Right renal cortex interstitium (tissue), 3 donors: ENCODE measurements around the gene VPS45. TPM values are rescaled to one million over a fixed set of nuclear protein-coding genes. Genes with fewer than 3 reads are reported as not detected.
"Not testable (repeated sequence)": the region's sequence is repeated elsewhere in the genome, so short reads cannot be mapped to it uniquely, and the experiment has no call there.

Source experiments
- DNase-seq, 3 donors: peaks; one replicate each; pipeline ENCODE4 v3.0.0-alpha.2; 2013; ENCODE audit warnings: low read depth in 3 of 3, low spot score in 2 of 3
- polyA plus RNA-seq, 3 donors: library from polyadenylated mRNA; unstranded; fragments of 120-200 nt; gene quantifications; one replicate each; pipeline ENCODE4 v1.2.1, GENCODE V29; 2013; ENCODE audit not compliant: insufficient read length in 3 of 3

VPS45 gene, protein sequence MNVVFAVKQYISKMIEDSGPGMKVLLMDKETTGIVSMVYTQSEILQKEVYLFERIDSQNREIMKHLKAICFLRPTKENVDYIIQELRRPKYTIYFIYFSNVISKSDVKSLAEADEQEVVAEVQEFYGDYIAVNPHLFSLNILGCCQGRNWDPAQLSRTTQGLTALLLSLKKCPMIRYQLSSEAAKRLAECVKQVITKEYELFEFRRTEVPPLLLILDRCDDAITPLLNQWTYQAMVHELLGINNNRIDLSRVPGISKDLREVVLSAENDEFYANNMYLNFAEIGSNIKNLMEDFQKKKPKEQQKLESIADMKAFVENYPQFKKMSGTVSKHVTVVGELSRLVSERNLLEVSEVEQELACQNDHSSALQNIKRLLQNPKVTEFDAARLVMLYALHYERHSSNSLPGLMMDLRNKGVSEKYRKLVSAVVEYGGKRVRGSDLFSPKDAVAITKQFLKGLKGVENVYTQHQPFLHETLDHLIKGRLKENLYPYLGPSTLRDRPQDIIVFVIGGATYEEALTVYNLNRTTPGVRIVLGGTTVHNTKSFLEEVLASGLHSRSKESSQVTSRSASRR
- 10 to 100 TPM; 69.0 to 79.6 (median 76.1) TPM for polyA plus RNA-seq

DNA sequence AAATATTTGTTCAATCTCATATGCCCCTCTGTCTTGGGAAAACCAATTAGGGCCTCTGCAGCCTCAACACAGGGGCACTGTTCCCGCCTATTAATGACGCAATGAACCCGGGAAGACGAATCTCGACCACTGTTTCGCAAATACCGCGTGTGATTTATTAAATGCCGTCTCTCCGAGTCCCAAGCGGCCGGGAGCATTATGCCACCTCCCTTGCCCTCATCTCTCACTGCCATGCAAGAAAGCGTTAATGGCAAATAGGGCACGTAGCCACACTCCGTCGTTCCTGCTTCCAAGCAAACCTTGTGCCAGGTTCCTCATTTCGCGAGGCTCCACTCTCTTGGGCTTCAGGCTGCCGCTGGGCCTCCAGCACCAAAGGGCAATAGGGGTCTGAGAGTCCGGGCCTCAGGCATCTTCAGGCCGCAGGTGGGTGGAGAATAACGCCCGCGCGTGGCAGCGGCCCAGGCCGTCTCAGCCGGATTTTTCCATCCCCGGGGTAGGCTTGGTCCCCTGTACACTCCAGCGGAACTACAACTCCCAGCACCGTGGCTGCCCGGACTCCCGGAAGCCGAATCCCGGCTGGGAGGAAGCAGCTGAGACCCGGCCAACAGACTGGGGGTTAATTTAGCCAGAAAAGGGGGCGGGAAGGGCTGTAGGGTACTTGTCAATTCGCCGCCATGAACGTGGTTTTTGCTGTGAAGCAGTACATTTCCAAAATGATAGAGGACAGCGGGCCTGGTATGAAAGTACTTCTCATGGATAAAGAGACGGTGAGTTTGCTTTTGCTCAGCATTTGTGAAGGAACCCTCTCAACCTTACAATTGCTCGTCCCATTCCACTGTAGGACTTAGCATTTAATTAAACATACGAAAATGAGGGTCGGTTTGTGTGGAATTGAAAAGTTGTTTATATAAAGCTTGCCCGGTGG lies at the start of gene VPS45:
TSS of gene VPS45 (plus strand) at position 593 of the 925 bp plus-strand sequence. CDS start at position 675, 82 bp downstream.
- peak; percentile 88 to 91 (median 89) for DNase-seq

DNA sequence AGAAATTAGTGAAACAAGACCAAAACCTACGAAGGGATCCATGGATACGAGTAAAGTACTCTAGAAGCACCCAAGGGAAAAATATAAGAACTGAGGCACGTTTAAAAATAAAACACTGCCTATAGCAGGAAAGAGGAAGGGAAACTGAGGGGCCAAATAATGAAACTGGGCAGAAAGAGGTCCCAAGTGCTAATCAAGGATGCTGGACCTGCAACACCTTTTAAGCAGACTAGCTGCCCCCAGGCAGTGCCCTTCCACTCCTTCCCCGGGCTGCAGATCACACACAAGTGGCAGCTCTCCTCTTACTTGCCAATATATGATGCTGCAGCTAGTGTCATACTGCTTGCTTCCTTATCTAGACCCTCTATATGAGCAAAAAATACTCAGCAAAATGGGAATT lies 49.4 kb upstream of the VPS45 start:
- no peak for DNase-seq

DNA sequence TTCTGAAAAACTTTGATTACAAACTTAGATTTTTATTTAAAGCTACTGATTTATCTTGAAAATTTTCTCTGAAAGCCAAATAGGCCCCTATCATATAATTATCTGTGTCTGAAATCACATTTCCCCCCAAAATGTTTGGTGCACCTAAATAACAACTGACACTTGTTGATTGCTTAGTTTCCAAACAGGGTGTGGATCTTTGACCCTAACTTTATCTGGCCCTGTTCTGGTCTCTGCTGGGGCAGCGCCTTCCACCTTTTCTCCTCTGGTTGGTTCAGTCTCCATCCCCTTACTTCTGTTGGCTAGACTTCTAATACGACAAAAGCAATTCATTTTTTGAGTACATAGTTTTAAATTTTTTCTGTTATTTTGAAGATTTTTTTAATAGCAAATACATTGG lies 46.9 kb upstream of the VPS45 start:
- DNase-seq: no peak

DNA sequence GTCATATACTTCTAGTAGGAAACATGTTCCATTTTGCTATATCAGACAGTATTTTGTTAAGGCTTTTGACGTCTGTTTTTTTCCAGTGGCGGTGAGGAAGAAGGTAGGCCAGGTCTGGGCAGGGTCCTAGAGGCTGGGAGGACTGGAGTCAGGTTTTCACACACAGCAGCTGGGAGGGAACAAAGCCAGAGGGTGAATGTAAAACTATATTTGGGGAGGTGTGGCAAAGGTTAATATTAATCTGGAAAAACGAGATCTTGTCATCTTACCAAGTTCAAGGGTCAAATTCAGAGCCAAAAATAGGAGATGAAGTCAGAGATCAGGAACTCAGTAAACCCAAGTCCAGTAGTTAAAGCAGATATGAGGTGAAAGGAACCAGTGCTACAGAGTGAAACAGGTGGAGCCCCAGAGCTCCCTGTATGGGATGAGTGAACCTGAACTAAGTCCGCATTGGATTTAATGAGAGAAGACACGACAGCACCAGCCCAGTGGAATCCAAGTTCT lies 46.3 kb upstream of the VPS45 start:
- no peak for DNase-seq

DNA sequence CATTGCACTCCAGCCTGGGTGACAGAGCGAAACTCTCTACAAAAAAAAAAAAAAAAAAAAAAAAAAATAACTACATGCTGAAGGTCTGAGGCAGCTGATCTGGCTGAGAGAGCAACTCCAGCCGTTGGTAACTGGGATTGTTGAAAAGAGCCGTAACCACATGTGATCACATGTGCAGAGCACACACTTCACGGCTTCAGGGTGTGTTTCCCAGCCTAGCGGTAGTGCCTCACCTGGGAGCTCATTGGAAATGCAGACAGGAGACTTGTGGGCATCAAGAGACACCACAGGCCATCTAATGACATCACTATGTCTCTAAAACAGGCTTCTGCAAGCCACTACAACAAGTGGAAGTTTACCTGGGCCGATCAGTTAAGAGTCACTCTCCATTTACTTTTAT lies 45.2 kb upstream of the VPS45 start:
- DNase-seq: no peak

DNA sequence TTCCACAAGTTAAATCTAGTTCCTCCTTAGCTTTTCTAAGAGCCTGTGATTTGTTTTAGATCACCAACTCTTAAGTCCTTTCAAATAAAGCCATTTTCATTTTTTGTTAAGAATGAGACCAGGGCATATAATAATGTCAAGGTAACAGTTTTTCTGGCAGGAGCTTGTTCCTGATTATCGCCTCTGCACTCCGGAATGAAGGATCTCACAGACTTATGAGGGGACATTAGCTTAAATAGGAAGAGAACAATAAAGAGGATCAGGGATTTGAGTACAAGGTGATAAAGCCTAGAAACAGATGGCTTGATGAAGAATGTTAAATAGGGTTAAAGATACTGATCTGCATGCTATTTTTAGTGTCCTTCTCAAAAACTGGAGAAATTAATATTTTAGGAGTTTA lies 43.4 kb upstream of the VPS45 start:
- no peak for DNase-seq

DNA sequence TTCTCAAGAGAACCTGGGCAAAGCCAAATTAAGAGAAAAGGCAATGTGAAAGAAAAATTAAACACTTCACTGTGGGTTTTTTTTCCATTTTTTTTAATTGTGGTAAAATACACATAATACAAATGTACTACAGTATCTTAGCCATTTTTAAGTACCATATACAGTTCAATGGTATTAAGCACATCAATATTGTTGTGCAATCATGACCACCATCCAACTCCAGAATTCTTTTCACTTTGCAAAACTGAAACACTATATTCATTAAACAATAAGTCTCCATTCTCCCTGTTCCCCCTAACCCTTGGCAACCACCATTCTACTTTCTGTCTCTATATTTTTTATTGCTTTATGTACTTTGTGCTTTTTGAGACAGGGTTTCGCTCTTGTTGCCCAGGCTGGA lies 39.3 kb upstream of the VPS45 start:
- DNase-seq: no peak

DNA sequence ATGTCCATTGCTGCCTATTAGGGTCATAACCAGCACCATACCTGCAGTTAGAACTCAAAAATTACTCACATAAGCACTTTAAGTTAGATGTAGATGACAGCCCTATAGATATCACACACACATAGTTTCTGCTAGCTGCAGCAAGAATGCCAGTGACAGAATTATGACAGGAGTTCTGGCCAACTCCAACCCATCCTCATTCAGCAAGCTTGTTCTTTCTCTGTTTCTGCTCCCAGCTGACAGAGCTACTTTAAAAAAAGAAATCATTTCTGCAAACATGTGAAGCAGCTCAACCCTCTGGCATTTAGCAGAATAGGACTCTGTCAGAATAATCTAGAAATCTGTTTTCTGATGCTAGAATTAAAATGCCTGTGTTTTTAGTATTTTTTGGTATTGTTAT lies 33.2 kb upstream of the VPS45 start:
- no peak for DNase-seq

DNA sequence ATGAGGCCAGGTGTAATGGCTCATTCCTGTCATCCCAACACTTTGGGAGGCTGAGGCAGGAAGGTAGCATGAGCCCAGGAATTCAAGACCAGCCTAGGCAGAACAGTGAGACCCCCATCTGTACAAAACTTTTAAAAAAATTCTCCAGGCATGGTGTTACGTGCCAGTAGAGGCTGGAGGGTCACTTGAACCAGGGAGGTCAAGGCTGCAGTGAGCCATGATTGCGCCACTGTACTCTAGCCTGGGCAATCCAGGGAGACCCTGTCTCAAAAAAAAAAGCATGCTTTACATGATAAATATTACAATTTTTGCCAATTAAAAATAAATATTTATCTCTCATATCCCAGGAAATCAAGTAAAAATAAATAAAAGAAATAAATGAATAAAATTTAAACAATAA lies 17.6 kb upstream of the VPS45 start:
- DNase-seq: no peak

DNA sequence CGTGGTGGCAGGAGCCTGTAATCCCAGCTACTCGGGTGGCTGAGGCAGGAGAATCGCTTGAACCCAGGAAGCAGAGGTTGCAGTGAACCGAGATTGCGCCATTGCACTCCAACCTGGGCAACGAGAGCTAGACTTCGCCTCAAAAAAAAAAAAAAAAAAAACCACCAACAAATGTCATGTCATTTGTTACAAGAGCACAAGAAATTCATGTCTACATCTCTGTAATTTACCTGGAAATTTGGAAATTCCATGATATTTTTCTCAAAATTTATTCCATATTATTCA lies 16.5 kb upstream of the VPS45 start:
- DNase-seq: no peak

DNA sequence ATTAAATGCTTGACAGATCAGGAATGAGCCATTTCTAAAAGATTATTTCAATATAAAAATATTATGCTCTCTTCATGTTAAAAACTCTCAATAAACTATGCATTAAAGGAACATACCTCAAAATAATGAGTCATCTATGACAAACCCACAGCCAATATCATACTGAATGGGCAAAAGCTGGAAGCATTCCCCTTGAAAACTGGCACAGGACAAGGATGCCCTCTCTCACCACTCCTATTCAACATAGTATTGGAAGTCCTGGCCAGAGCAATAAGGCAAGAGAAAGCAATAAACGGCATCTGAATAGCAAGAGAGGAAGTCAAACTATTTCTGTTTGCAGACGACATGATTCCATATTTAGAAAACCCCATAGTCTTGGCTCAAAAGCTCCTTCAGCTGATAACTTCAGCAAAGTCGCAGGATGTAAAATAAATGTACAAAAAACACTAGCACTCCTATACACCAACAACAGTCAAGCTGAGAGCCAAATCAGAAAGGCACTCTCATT lies 15.6 kb upstream of the VPS45 start:
- DNase-seq: not testable (repeated sequence)

DNA sequence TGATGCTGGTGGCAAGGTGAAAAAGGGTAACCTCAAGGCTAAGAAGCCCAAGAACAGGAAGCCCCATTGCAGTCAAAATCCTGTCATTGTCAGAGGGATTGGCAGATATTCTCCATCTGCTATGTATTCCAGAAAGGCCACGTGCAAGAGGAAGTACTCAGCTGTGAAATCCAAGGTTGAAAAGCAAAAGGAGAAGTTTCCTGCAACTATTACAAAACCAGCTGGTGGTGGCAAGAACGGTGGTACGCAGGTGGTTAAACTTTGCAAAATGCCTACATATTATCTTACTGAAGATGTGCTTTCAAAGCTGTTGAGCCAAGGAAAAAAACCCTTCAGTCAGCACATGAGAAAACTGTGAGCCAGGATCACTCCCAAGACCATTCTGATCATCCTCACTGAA lies 13.7 kb upstream of the VPS45 start:
- no peak for DNase-seq

DNA sequence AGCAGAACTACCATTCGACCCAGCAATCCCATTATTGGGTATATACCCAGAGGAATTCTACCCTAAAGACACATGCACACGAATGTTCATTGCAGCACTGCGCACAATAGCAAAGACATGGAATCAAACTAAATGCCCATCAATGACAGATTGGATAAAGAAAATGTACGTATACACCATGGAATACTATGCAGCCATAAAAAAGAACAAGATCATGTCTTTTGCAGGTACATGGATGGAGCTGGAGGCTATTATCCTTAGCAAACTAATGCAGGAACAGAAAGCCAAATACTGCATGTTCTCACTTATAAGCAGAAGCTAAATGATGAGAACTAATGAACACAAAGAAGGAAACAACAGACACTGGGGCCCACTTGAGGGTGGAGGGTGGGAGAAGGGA lies 12.1 kb upstream of the VPS45 start:
- DNase-seq: not testable (repeated sequence)

DNA sequence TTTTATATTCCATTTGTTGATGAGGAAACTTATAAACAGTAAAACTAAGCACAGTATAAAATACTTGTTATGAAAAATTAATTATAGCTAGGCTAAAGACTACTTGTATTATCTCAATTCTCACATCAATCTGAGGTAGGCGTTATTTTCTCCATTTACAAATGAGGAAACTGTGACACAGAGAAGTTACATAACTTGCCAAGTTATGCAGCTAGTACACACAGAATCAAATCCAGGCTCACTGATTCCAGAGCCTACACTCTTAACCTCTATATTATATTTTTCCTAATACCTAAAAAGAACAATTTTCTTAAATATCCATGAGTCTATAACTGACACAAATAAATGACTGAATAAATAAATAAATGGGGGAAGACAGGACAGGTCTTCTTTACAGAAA lies 11.2 kb upstream of the VPS45 start:
- DNase-seq: no peak

DNA sequence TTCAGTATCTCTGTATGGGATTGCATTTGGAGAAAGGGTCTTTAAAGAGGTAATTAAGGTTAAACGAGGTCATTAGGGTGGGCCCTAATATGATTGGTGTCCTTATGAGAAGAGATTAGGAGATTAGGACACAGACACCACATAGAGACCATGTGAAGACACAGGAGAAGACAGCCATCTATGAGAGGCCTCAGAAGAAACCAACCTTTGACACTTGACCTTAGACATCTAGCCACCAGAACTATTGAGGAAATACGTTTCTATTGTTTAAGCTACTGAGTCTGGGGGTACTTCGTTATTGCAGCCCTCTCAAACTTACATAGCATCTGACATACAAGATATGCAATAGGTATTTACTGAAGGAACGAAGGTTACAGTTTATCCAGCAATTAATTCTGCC lies 7.3 kb upstream of the VPS45 start:
- DNase-seq: no peak

DNA sequence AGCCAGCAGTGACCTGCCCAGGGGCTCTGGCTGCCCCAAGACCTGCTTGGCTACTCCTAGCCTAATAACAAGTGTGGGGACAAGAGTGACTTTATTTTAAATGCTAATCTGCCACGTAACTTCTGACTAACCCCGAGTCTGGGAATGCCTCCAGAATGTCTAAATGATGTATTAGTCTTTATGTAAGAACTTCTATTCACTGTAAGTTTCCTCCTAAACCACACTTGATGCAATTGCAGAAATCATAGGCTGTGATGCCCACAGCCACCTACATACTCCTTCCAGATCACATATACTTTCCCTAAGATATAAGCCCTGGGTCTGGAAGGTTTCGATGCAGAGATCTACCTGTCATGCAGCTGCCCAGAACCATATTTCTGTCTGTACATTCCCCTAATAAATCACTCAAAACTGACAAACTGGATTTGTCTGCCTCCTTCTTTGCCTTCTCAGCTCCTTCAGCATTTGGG lies 5.9 kb upstream of the VPS45 start:
- DNase-seq: peak in 2 of 3 donors; percentile 34 to 41

DNA sequence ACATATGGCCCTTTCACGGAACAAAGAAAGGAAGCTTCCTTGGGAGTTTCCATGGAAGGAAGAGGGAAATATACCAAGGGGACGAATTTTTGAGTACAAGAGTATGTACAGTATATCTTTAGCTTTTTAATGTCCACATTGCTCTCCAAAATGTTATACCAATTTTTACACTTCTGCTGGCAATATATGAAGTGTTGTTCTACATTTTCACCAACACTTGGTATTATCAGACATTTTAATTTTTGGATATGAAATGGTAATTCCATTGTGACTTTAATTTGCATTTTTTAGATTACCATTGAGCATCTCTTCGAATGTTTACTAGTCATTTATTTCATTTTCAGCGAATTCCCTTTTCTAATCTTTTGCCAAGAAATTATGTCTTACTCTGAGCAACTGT lies 5.5 kb upstream of the VPS45 start:
- DNase-seq: no peak

DNA sequence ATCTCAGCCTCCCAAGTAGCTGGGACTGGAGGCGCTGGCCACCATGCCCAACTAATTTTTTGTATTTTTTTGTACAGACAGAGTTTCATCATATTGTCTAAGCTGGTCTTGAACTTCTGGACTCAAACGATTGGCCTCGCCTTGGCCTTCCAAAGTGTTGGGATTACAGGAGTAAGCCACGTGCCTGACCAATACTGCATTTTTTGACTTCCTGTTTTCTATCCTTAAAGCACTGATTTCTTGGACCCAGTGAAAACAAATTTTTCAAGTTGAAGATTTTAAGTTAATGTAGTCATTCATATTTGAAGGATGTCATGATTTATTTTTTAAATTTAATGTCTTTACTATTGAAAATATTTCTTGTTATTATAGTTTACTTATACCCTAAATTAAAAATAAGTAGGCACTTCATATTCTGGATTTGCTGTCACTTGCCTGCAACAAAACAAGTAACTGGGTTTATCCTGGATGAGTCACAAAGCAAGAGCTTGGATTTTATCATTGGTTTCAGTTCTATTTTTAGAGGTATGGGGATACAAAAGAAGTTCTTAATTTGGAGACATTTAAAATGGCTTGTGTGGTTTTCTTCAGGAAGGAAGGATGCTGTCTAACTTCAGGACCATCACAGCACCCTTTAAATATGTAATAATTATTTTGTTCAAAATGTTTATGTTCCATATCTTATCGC lies 2.2 kb upstream of the VPS45 start:
- DNase-seq: no peak

DNA sequence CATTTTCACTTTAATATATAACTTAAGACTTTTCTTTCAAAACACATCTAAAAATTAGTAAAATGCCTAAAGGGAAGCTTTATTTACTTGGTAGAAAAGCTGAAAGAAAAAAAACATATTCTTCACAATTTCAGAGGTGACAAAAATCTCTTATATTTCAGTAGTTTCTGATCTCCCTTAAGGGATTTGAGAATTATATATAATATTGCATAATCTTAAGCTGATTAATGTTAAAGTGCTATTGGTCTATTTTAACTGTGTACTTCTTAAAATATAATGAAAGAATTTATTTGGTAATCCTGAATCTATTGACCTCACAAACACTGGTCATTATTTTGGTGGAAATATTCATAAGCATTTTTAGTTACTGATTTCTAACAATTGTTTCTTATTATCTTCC lies 1.2 kb upstream of the VPS45 start:
- no peak for DNase-seq

DNA sequence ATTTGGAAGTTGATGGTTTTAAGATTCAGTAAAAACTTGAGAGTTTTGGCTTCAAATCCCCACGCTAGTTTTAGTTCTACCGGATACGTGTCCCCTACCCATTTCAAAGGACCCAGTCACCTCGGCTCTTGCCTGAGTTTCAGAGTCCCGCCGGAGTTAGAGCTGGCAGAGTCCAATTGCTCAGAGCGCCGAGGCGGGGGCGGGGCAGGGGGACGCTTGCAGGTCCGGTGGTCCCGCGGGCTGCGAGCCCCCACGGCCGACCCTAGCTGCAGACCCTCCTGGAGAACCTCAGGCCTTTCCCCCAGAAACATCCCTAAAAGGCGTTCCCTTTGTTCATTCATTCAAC lies 765 bp upstream of the VPS45 start:
- DNase-seq: no peak

DNA sequence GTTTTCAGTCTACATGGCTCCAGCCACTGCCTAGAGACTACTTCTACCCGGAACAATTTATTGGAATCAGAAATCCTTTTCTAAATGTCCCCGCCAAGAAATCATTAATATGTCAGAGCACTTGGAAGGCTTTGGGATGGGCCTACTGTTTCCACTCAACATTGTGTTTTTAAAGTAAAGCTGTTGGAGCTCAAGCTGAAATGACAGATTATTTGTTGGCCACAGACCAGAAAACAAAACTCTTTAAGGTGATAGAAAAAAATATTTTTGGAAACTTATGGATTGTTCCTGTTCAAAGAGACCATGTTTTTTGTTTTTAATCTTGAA lies 496 bp downstream of the VPS45 start:
- DNase-seq: no peak
